Epithelial cell of proximal tubule (primary cell): ENCODE measurements around the gene IRF2BP1. TPM values are rescaled to one million over a fixed set of nuclear protein-coding genes. Genes with fewer than 3 reads are reported as not detected.

Experiments used
- DNase-seq: peaks from one replicate; pipeline ENCODE4 v3.0.0-alpha.2; 2011; ENCODE audit warnings: low read depth
- H3K4me3 ChIP-seq: 2 replicates; pipeline ENCODE4 v1.5.1; 2011; ENCODE audit warnings: low read depth, mild to moderate bottlenecking, low read length
- CTCF ChIP-seq: conservative IDR thresholded peaks from 2 replicates; pipeline ENCODE4 v1.5.1; 2012; ENCODE audit warnings: low read depth, mild to moderate bottlenecking, low read length
- total RNA-seq: library from RNA; depleted of rRNA; stranded (reverse); fragments of >200 nt; gene quantifications from 2 replicates; pipeline ENCODE4 v1.2.3, GENCODE V29; 2015

IRF2BP1 gene
- total RNA-seq, 1 donor from 2014 or later: 26.8 TPM

- no peak for DNase-seq
- peak; percentile 65 for TF ChIP-seq CTCF
- H3K4me3 ChIP-seq: peak within 1 kb of the TSS; percentile 70
These were observed 21.9 kb downstream of the IRF2BP1 start, which contains the start of gene FOXA3 for GRCh38 chr19:45863840-45864628. Gene FOXA3 (plus strand): TSS chr19:45864326. CDS start chr19:45864457, 131 bp downstream.

DNA sequence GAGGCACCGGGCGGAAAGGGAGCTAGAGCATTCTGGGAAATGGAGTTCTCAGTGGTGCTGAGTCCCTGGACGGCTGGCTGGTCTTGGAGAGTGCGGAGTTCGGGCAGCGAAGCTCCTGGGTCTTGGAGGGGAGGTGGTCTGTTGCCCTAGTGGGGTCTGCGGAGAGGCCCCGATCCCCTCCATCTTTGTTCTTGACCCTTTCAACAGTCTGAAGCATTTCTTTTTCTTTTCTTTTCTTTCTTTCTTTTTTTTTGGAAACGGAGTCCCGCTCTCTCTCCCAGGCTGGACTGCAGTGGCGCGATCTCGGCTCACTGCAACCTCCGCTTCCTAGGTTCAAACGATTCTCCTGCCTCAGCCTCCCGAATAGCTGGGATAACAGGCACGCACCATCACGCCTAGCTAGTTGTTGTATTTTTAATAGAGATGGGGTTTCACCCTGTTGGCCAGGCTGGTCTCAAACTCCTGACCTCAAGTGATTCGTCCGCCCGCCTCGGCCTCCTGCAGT is 22.6 kb downstream of the IRF2BP1 start:
- TF ChIP-seq CTCF: no peak
- DNase-seq: no peak
- peak overlapping the region; percentile 70 for H3K4me3 ChIP-seq

GRCh38 chr19:45862564-45863334 is 23.2 kb downstream of the IRF2BP1 start, which contains the start of gene SYMPK:
Gene SYMPK (minus strand): TSS chr19:45863147. CDS start chr19:45854495, 8,652 bp downstream.
- no peak for TF ChIP-seq CTCF

GRCh38 chr19:45862271-45862563 is 23.7 kb downstream of the IRF2BP1 start:
- DNase-seq: no peak
- TF ChIP-seq CTCF: no peak

More at GRCh38 chr19:45862564-45863334, 23.2 kb downstream of the IRF2BP1 start, which contains the start of gene SYMPK:
- DNase-seq: peak; percentile 83
- peak within 1 kb of the TSS; percentile 70 for H3K4me3 ChIP-seq

DNA sequence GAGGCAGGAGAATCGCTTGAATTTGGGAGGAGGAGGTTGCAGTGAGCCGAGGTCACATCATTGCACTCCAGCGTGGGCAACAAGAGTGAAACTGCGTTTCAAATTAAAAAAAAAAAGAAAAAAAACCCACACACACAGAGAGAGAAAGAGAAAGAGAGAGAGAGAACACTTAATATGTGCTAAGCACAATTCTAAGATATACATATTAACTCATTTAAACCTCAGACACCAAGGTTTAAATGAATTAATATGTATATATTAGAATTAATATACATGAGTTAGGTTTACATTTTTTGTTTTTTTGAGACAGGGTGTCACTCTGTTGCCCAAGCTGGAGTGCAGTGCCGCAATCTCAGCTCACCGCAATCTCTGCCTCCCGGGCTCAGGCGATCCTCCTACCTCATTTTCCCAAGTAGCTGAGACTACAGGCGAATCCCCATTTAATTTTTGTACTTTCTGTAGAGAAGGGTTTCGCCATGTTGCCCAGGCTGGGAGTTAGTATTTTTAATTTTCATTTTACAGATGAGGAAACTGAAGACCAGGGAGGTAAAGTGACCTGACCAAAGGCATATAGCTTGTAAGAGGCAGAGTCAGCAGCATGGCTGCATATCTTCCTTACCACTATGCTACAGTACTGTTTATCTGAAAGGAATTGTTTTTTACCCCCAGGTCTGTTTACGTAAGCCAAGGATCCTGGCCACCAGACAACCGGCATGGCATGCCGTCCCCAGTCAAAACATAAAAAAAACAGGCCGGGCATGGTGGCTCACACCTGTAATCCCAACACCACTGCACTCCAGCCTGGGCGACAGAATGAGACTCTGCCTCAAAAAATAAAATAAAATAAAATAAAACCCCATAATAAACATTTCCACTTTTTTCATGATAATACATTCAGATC is 25.3 kb downstream of the IRF2BP1 start:
- H3K4me3 ChIP-seq: no peak overlapping the region
- no peak for TF ChIP-seq CTCF
- no peak for DNase-seq

More at GRCh38 chr19:45862271-45862563, 23.7 kb downstream of the IRF2BP1 start:
- H3K4me3 ChIP-seq: peak overlapping the region; percentile 70

DNA sequence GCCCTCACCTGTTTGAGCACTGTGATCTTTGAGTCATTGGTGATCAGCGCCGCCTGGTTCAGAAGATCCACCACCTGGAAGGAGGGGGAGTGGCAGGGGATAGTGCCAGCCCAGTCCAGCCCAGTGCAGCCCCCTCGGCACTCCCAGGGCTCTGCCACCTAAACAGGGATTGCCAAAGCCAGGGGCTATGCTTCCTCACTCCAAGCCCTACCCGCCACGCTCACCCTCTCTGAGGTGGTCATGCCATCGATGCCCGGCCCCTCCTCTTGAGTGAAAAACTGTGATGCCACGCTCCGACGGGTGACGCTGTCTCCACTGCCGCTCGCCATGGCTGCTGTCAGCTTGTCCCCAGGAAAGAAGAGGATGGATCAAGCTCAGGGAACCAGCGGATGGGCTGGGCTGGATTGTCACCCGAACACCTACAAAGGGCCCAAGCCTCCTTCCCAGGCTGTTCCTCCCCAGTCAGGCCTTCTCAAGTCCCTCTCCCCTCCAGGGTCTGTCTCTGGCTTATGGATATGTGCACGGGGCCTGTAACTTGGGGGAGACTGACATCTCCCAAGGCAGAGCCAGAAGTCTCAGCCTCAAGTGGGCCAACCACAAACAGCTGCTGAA is 31.7 kb downstream of the IRF2BP1 start:
- no peak for TF ChIP-seq CTCF
- H3K4me3 ChIP-seq: no peak overlapping the region
- DNase-seq: no peak
